Eye (tissue), 1 donor: ENCODE data around the gene GJC1.
"Not testable (repeated sequence)": the region's sequence is repeated elsewhere in the genome, so short reads cannot be mapped to it uniquely, and the experiment has no call there.

Experiments
- DNase-seq: peaks from one replicate; pipeline ENCODE4 v3.0.0-alpha.2; 2015

GJC1 gene

GRCh38 chr17:44758414-44759085 is 71.5 kb downstream of the GJC1 start, which contains the start of gene ADAM11:
Gene ADAM11, plus strand, starts transcription at chr17:44758988. Its CDS starts 212 bp downstream, at chr17:44759200.
- DNase-seq = peak; percentile 59

- no peak for DNase-seq
Measured at GRCh38 chr17:44757918-44758413, 72.1 kb downstream of the GJC1 start.

GRCh38 chr17:44757045-44757917 is 72.8 kb downstream of the GJC1 start:
- DNase-seq = no peak

GRCh38 chr17:44755180-44755579 is 74.9 kb downstream of the GJC1 start:
- not testable (repeated sequence) for DNase-seq

GRCh38 chr17:44754276-44754675 is 75.8 kb downstream of the GJC1 start:
- DNase-seq = no peak

- DNase-seq = no peak
Measured at GRCh38 chr17:44752953-44753861, 76.9 kb downstream of the GJC1 start.

GRCh38 chr17:44751806-44752205 is 78.3 kb downstream of the GJC1 start:
- DNase-seq = no peak

GRCh38 chr17:44751331-44751730 is 78.8 kb downstream of the GJC1 start:
- no peak for DNase-seq

- peak; percentile 64 for DNase-seq
Measured at GRCh38 chr17:44749980-44750318, 80.1 kb downstream of the GJC1 start.

GRCh38 chr17:44749076-44749979 is 80.8 kb downstream of the GJC1 start:
- DNase-seq = no peak
